ENCODE data around the gene RNF220. TPM values are rescaled to one million over a fixed set of nuclear protein-coding genes. Genes with fewer than 3 reads are reported as not detected.

RNF220 gene
- polyA plus RNA-seq, 1 of the 3 experiments (the other 2 are of a cell fraction), result 83.7 TPM

- CTCF ChIA-PET, result interaction anchor here (0.9 to 1.1 kb wide), 3 partner anchors 14 to 57 kb away, joined by 3 to 4 read pairs (median 3); no protein-coding TSS in a partner anchor
- H3K27me3 ChIP-seq (ENCODE audit: insufficient read depth), result peaks cover 61% of the 10 kb centered on the region
Observed at GRCh38 chr1:44514673-44515072, 109.6 kb downstream of the RNF220 start.

GRCh38 chr1:44515416-44515815 lies 110.4 kb downstream of the RNF220 start:
- whole genome bisulfite sequencing (ENCODE audit: low lambda C conversion rate), result 33% methylated on average over 1 of the region's 1 CpG
- no peak for DNase-seq
- Histone ChIP-seq H2AFZ (ENCODE audit: low read depth) (no peak overlapping the region), H3K4me2 (no peak overlapping the region), H3K9me3 (no peaks in the 10 kb centered on the region), H3K79me2 (ENCODE audit: insufficient read depth) (no peaks in the 10 kb centered on the region), H3K36me3 (replicated peaks in 1 of 2; ENCODE audit: control insufficient read depth in 1 of 2, insufficient read depth in 2 of 2, low read length in 1 of 2) (no peaks in the 10 kb centered on the region), H3K9ac (no peak overlapping the region), H3K4me3 (ENCODE audit: low read depth in 2 of 2, low read length in 1 of 2) (no peak overlapping the region), H3K4me1 (ENCODE audit: control insufficient read depth in 1 of 2, insufficient read depth in 2 of 2, low read depth in 1 of 2, low read length in 1 of 2) (peaks cover 0 to 9% of the 10 kb centered on the region in 2 experiments; a peak in 1 of 4 replicates), H3K9me2 (no peaks in the 10 kb centered on the region), H4K20me1 (ENCODE audit: insufficient read depth) (no peaks in the 10 kb centered on the region), H3K27ac (ENCODE audit: low read depth in 2 of 2, low read length in 1 of 2) (no peak overlapping the region), H3K27me3 (ENCODE audit: insufficient read depth) (peaks cover 56% of the 10 kb centered on the region), H3F3A (replicated peaks; ENCODE audit: insufficient read depth) (no peaks in the 10 kb centered on the region)
- ChIA-PET POLR2A (no interaction called here), CTCF (interaction anchor here (0.8 kb wide), 1 partner anchor 297 kb away, joined by 3 read pairs; no protein-coding TSS in a partner anchor)
- TF ChIP-seq CTCF (IDR thresholded peaks at IDR 0.05), result no peak
- TF ChIP-seq POLR2AphosphoS5 (IDR thresholded peaks at IDR 0.05; ENCODE audit: low read depth, low read length), result no peak
- no peak for TF ChIP-seq NRF1 (IDR thresholded peaks at IDR 0.05; ENCODE audit: low read depth, low read length)
- TF ChIP-seq SIN3A (IDR thresholded peaks at IDR 0.05; ENCODE audit: borderline replicate concordance, low read depth, low read length), result no peak
- TF ChIP-seq GATA2 (CRISPR knock-in tag; IDR thresholded peaks at IDR 0.05), result no peak
- no peak for TF ChIP-seq TCF12 (IDR thresholded peaks at IDR 0.05)
- TF ChIP-seq NFIC (IDR thresholded peaks at IDR 0.05; ENCODE audit: borderline replicate concordance), result no peak
- no peak for TF ChIP-seq MEF2A (IDR thresholded peaks at IDR 0.05; ENCODE audit: borderline replicate concordance, low read depth)

More at GRCh38 chr1:44514673-44515072, 109.6 kb downstream of the RNF220 start:
- Histone ChIP-seq H3K9me2 (no peaks in the 10 kb centered on the region), H3F3A (replicated peaks; ENCODE audit: insufficient read depth) (no peaks in the 10 kb centered on the region), H4K20me1 (ENCODE audit: insufficient read depth) (no peaks in the 10 kb centered on the region), H3K36me3 (replicated peaks in 1 of 2; ENCODE audit: control insufficient read depth in 1 of 2, insufficient read depth in 2 of 2, low read length in 1 of 2) (no peaks in the 10 kb centered on the region), H3K4me1 (ENCODE audit: control insufficient read depth in 1 of 2, insufficient read depth in 2 of 2, low read depth in 1 of 2, low read length in 1 of 2) (peaks cover 0 to 9% of the 10 kb centered on the region in 2 experiments; a peak in 1 of 4 replicates), H3K79me2 (ENCODE audit: insufficient read depth) (no peaks in the 10 kb centered on the region), H3K4me2 (no peak overlapping the region), H3K9me3 (no peaks in the 10 kb centered on the region), H3K27ac (ENCODE audit: low read depth in 2 of 2, low read length in 1 of 2) (no peak overlapping the region), H2AFZ (ENCODE audit: low read depth) (no peak overlapping the region), H3K9ac (no peak overlapping the region), H3K4me3 (ENCODE audit: low read depth in 2 of 2, low read length in 1 of 2) (no peak overlapping the region)
- TF ChIP-seq EP300 (IDR thresholded peaks at IDR 0.05; ENCODE audit: borderline replicate concordance in 1 of 2, low read depth in 1 of 2, low read length in 1 of 2) (no peak), IRF3 (IDR thresholded peaks at IDR 0.05; ENCODE audit: low read depth, low read length) (no peak), FOSL2 (IDR thresholded peaks at IDR 0.05; ENCODE audit: borderline replicate concordance, low read depth) (no peak), TEAD4 (IDR thresholded peaks at IDR 0.05; ENCODE audit: borderline replicate concordance, insufficient read depth) (no peak), GATA2 (CRISPR knock-in tag; IDR thresholded peaks at IDR 0.05) (no peak), YY1 (IDR thresholded peaks at IDR 0.05; ENCODE audit: low read depth) (no peak), MEF2A (IDR thresholded peaks at IDR 0.05; ENCODE audit: borderline replicate concordance, low read depth) (no peak), ZBTB33 (IDR thresholded peaks at IDR 0.05; ENCODE audit: borderline replicate concordance, low read depth) (no peak), RXRA (IDR thresholded peaks at IDR 0.05; ENCODE audit: borderline replicate concordance, low read depth) (no peak), SIN3A (IDR thresholded peaks at IDR 0.05; ENCODE audit: borderline replicate concordance, low read depth, low read length) (no peak), MXI1 (IDR thresholded peaks at IDR 0.05; ENCODE audit: low read depth, low read length) (no peak), JUND (IDR thresholded peaks at IDR 0.05) (no peak), POLR2AphosphoS5 (IDR thresholded peaks at IDR 0.05; ENCODE audit: low read depth, low read length) (no peak), TAF1 (IDR thresholded peaks at IDR 0.05; ENCODE audit: borderline replicate concordance, low read depth, low read length) (no peak), ELF1 (IDR thresholded peaks at IDR 0.05) (no peak), MAX (IDR thresholded peaks at IDR 0.05; ENCODE audit: low read depth) (no peak)
- POLR2A ChIA-PET, result no interaction called here
- no peak for DNase-seq
- WGBS (ENCODE audit: low lambda C conversion rate), result 6% methylated on average over 2 of the region's 2 CpGs

Measured in SK-N-SH (cell line).